ENCODE measurements around the gene RSBN1L. TPM values are rescaled to one million over a fixed set of nuclear protein-coding genes. Genes with fewer than 3 reads are reported as not detected.
A peak's percentile ranks its signal among the peaks of the same experiment; 100 is the strongest.

RSBN1L gene
- total RNA-seq, 1 donor from 2014 or later = 11.3 TPM

- H3K36me3 ChIP-seq = no peaks in the 10 kb centered on the region
- H3K27ac ChIP-seq = no peak overlapping the region
- no peak for DNase-seq (ENCODE audit: extremely low spot score in 2 of 2)
- TF ChIP-seq CTCF (IDR thresholded peaks at IDR 0.05) (no peak), POLR2A (IDR thresholded peaks at IDR 0.05) (no peak), POLR2AphosphoS5 (IDR thresholded peaks at IDR 0.05; ENCODE audit: insufficient read depth in 1 of 2, low read depth in 1 of 2) (no peak)
- H3K4me3 ChIP-seq = no peak overlapping the region
- H3K27me3 ChIP-seq = no peaks in the 10 kb centered on the region
- intact Hi-C loops (cut with DNase I) = no loop called here
- peaks cover 5% of the 10 kb centered on the region for H3K4me1 ChIP-seq
- H3K9me3 ChIP-seq = no peaks in the 10 kb centered on the region
Observed at GRCh38 chr7:77752016-77752415, 55.8 kb downstream of the RSBN1L start.

- no peak for DNase-seq (ENCODE audit: extremely low spot score in 2 of 2)
- Histone ChIP-seq H3K9me3 (no peaks in the 10 kb centered on the region), H3K4me3 (no peak overlapping the region), H3K27ac (no peak overlapping the region), H3K27me3 (no peaks in the 10 kb centered on the region), H3K36me3 (no peaks in the 10 kb centered on the region), H3K4me1 (peaks cover 10% of the 10 kb centered on the region)
- no peak for TF ChIP-seq CTCF (IDR thresholded peaks at IDR 0.05)
- TF ChIP-seq POLR2AphosphoS5 (IDR thresholded peaks at IDR 0.05; ENCODE audit: insufficient read depth in 1 of 2, low read depth in 1 of 2) = no peak
- no peak for TF ChIP-seq POLR2A (IDR thresholded peaks at IDR 0.05)
- intact Hi-C loops (cut with DNase I) = no loop called here
Observed at GRCh38 chr7:77753173-77753572, 56.9 kb downstream of the RSBN1L start.

- no peak overlapping the region for H3K27ac ChIP-seq
- H3K4me1 ChIP-seq = peaks cover 23% of the 10 kb centered on the region
- no peaks in the 10 kb centered on the region for H3K9me3 ChIP-seq
- intact Hi-C loops (cut with DNase I) = no loop called here
- no peak for DNase-seq (ENCODE audit: extremely low spot score in 2 of 2)
- no peak for TF ChIP-seq CTCF (IDR thresholded peaks at IDR 0.05)
- no peak for TF ChIP-seq POLR2AphosphoS5 (IDR thresholded peaks at IDR 0.05; ENCODE audit: insufficient read depth in 1 of 2, low read depth in 1 of 2)
- TF ChIP-seq POLR2A (IDR thresholded peaks at IDR 0.05) = no peak
- H3K4me3 ChIP-seq = no peak overlapping the region
- H3K27me3 ChIP-seq = no peaks in the 10 kb centered on the region
- no peaks in the 10 kb centered on the region for H3K36me3 ChIP-seq
Observed at GRCh38 chr7:77757589-77757988, 61.3 kb downstream of the RSBN1L start.

GRCh38 chr7:77759294-77759889, 63.1 kb downstream of the RSBN1L start:
- Histone ChIP-seq H3K4me3 (no peak overlapping the region), H3K27ac (peak overlapping the region; percentile 14), H3K9me3 (no peaks in the 10 kb centered on the region), H3K36me3 (no peaks in the 10 kb centered on the region), H3K4me1 (peaks cover 33% of the 10 kb centered on the region), H3K27me3 (no peaks in the 10 kb centered on the region)
- intact Hi-C loops (cut with DNase I) = no loop called here
- DNase-seq (ENCODE audit: extremely low spot score in 2 of 2) = no peak
- TF ChIP-seq POLR2A (IDR thresholded peaks at IDR 0.05) = no peak
- TF ChIP-seq POLR2AphosphoS5 (IDR thresholded peaks at IDR 0.05; ENCODE audit: insufficient read depth in 1 of 2, low read depth in 1 of 2) = peak in 1 of 2 donors; percentile 31
- peak; percentile 62 to 87 (median 76) for TF ChIP-seq CTCF (IDR thresholded peaks at IDR 0.05)

GRCh38 chr7:77760809-77761453, 64.7 kb downstream of the RSBN1L start:
- Histone ChIP-seq H3K27ac (no peak overlapping the region), H3K9me3 (no peaks in the 10 kb centered on the region), H3K36me3 (no peaks in the 10 kb centered on the region), H3K4me1 (peaks cover 33% of the 10 kb centered on the region), H3K4me3 (no peak overlapping the region), H3K27me3 (no peaks in the 10 kb centered on the region)
- TF ChIP-seq POLR2AphosphoS5 (IDR thresholded peaks at IDR 0.05; ENCODE audit: insufficient read depth in 1 of 2, low read depth in 1 of 2) (no peak), CTCF (IDR thresholded peaks at IDR 0.05) (no peak), POLR2A (IDR thresholded peaks at IDR 0.05) (no peak)
- intact Hi-C loops (cut with DNase I) = loop anchor here (5.0 kb wide), 1 partner anchor 109 kb away; no protein-coding TSS in a partner anchor
- no peak for DNase-seq (ENCODE audit: extremely low spot score in 2 of 2)

All from vagina (tissue), 2 donors.